ENCODE results near the gene SH2D2A.

SH2D2A gene

GRCh38 chr1:156847591-156848460, 31.2 kb upstream of the SH2D2A start:
- no peak for DNase-seq

- DNase-seq = no peak
These were observed 30.0 kb upstream of the SH2D2A start for GRCh38 chr1:156846643-156847042.

GRCh38 chr1:156845953-156846545, 29.4 kb upstream of the SH2D2A start:
- DNase-seq = no peak

- DNase-seq = no peak
These were observed 28.7 kb upstream of the SH2D2A start for GRCh38 chr1:156845055-156845952.

- no peak for DNase-seq
These were observed 28.0 kb upstream of the SH2D2A start for GRCh38 chr1:156844638-156845037.

- DNase-seq = no peak
These were observed 27.5 kb upstream of the SH2D2A start for GRCh38 chr1:156844102-156844501.

GRCh38 chr1:156842618-156843300, 26.1 kb upstream of the SH2D2A start:
- DNase-seq = no peak

- no peak for DNase-seq
These were observed 24.7 kb upstream of the SH2D2A start for GRCh38 chr1:156841295-156841855.

GRCh38 chr1:156840898-156841279, 24.2 kb upstream of the SH2D2A start:
- no peak for DNase-seq

- DNase-seq = no peak
These were observed 23.7 kb upstream of the SH2D2A start for GRCh38 chr1:156840186-156840897.

- DNase-seq = no peak
These were observed 22.9 kb upstream of the SH2D2A start for GRCh38 chr1:156839426-156840109.

GRCh38 chr1:156838972-156839371, 22.3 kb upstream of the SH2D2A start:
- no peak for DNase-seq

GRCh38 chr1:156836892-156837291, 20.2 kb upstream of the SH2D2A start:
- no peak for DNase-seq

- no peak for DNase-seq
These were observed 19.5 kb upstream of the SH2D2A start for GRCh38 chr1:156836041-156836654.

GRCh38 chr1:156834322-156834721, 17.7 kb upstream of the SH2D2A start:
- DNase-seq = no peak

GRCh38 chr1:156833603-156834002, 17.0 kb upstream of the SH2D2A start:
- no peak for DNase-seq

- no peak for DNase-seq
These were observed 15.8 kb upstream of the SH2D2A start for GRCh38 chr1:156832434-156832833.

- DNase-seq = no peak
These were observed 11.9 kb upstream of the SH2D2A start for GRCh38 chr1:156828400-156829124.

- no peak for DNase-seq
These were observed 10.0 kb upstream of the SH2D2A start for GRCh38 chr1:156826630-156827029.

GRCh38 chr1:156823210-156823790, 6.7 kb upstream of the SH2D2A start:
- DNase-seq = no peak

Measured in amniotic stem cell (primary cell).